Ectodermal cell (in vitro differentiated cells): ENCODE results near the gene TEKT3. TPM values are rescaled to one million over a fixed set of nuclear protein-coding genes. Genes with fewer than 3 reads are reported as not detected.
A peak's percentile ranks its signal among the peaks of the same experiment; 100 is the strongest.

Experiments
- H3K27ac ChIP-seq: 2 replicates; pipeline ENCODE4 v1.7.0; 2013; ENCODE audit warnings: mild to moderate bottlenecking, low read depth, low read length; ENCODE audit not compliant: insufficient read depth, poor library complexity, severe bottlenecking
- H3K27me3 ChIP-seq: 2 replicates; pipeline ENCODE4 v1.7.0; 2013; ENCODE audit warnings: mild to moderate bottlenecking, low read length; ENCODE audit not compliant: insufficient read depth, control insufficient read depth, poor library complexity, severe bottlenecking
- H3K36me3 ChIP-seq: one replicate; pipeline ENCODE4 v1.7.0; 2013; ENCODE audit warnings: low read length; ENCODE audit not compliant: control insufficient read depth, insufficient read depth
- H3K4me1 ChIP-seq: one replicate; pipeline ENCODE4 v1.7.0; 2013; ENCODE audit warnings: low read length; ENCODE audit not compliant: control insufficient read depth, insufficient read depth
- H3K4me3 ChIP-seq: 2 replicates; pipeline ENCODE4 v1.7.0; 2013; ENCODE audit warnings: low read depth, low read length, control low read depth; ENCODE audit not compliant: insufficient read depth
- H3K9me3 ChIP-seq: 2 replicates; pipeline ENCODE4 v1.7.0; 2013; ENCODE audit warnings: mild to moderate bottlenecking, low read length, moderate library complexity; ENCODE audit not compliant: control insufficient read depth
- WGBS, 2 experiments: methylation state at CpG; one replicate each; pipeline ENCODE4 v1.1.7; 2013; ENCODE audit warnings: missing lambda C conversion rate in 2 of 2; 5-methylcytosine and 5-hydroxymethylcytosine counted together
- polyA plus RNA-seq, 4 experiments: library from polyadenylated mRNA; stranded (reverse); fragments of 50-300 nt; gene quantifications; one replicate each; pipeline ENCODE4 v1.2.3, GENCODE V29; 2013

Gene TEKT3
- polyA plus RNA-seq (2013, experiment 1 of 4): 0.67 TPM
- 0.76 TPM for polyA plus RNA-seq (2013, experiment 2 of 4)
- polyA plus RNA-seq (2013, experiment 3 of 4): 0.75 TPM
- polyA plus RNA-seq (2013, experiment 4 of 4): 0.65 TPM

GRCh38 chr17:15341385-15341849, at the start of gene TEKT3:
TEKT3 (minus strand) TSS chr17:15341597; CDS start chr17:15331585, 10,012 bp downstream.
- peak within 1 kb of the TSS; percentile 56 for H3K4me3 ChIP-seq
- H3K4me1 ChIP-seq: no peaks in the 10 kb centered on the region
- H3K9me3 ChIP-seq: no peaks in the 10 kb centered on the region
- H3K27ac ChIP-seq: no peak within 1 kb of the TSS
- 1% methylated on average over 36 of the region's 36 CpGs for WGBS, 2 experiments
- H3K36me3 ChIP-seq: no peaks in the 10 kb centered on the region
- H3K27me3 ChIP-seq: peaks cover 42% of the 10 kb centered on the region

GRCh38 chr17:15388356-15389041, 47.1 kb upstream of the TEKT3 start:
- Histone ChIP-seq H3K4me1 (no peaks in the 10 kb centered on the region), H3K4me3 (no peak overlapping the region), H3K27me3 (no peaks in the 10 kb centered on the region), H3K27ac (no peak overlapping the region), H3K9me3 (no peaks in the 10 kb centered on the region), H3K36me3 (no peaks in the 10 kb centered on the region)
- WGBS, 2 experiments: 94 to 96% methylated on average over 8 of the region's 8 CpGs

GRCh38 chr17:15386083-15386482, 44.7 kb upstream of the TEKT3 start:
- Histone ChIP-seq H3K27ac (no peak overlapping the region), H3K9me3 (no peaks in the 10 kb centered on the region)
- WGBS, 2 experiments: 94 to 95% methylated on average over 4 of the region's 4 CpGs

GRCh38 chr17:15385305-15385704, 43.9 kb upstream of the TEKT3 start:
- H3K4me1 ChIP-seq: no peaks in the 10 kb centered on the region
- H3K36me3 ChIP-seq: no peaks in the 10 kb centered on the region
- no peak overlapping the region for H3K4me3 ChIP-seq
- no peak overlapping the region for H3K27ac ChIP-seq
- 82 to 97% methylated on average over 2 of the region's 2 CpGs for WGBS, 2 experiments
- H3K9me3 ChIP-seq: no peaks in the 10 kb centered on the region
- no peaks in the 10 kb centered on the region for H3K27me3 ChIP-seq

More at GRCh38 chr17:15386083-15386482, 44.7 kb upstream of the TEKT3 start:
- Histone ChIP-seq H3K4me3 (no peak overlapping the region), H3K4me1 (no peaks in the 10 kb centered on the region), H3K36me3 (no peaks in the 10 kb centered on the region), H3K27me3 (no peaks in the 10 kb centered on the region)

- Histone ChIP-seq H3K4me1 (no peaks in the 10 kb centered on the region), H3K4me3 (no peak overlapping the region), H3K27ac (no peak overlapping the region), H3K36me3 (no peaks in the 10 kb centered on the region), H3K27me3 (no peaks in the 10 kb centered on the region), H3K9me3 (no peaks in the 10 kb centered on the region)
- WGBS, 2 experiments: 80 to 87% methylated on average over 9 of the region's 9 CpGs
These were observed 42.9 kb upstream of the TEKT3 start for GRCh38 chr17:15384142-15384787.

GRCh38 chr17:15382914-15383313, 41.5 kb upstream of the TEKT3 start:
- Histone ChIP-seq H3K9me3 (no peaks in the 10 kb centered on the region), H3K36me3 (no peaks in the 10 kb centered on the region), H3K4me3 (no peak overlapping the region), H3K4me1 (no peaks in the 10 kb centered on the region), H3K27ac (no peak overlapping the region), H3K27me3 (no peaks in the 10 kb centered on the region)
- WGBS, 2 experiments: 86 to 100% methylated on average over 1 of the region's 1 CpG

GRCh38 chr17:15381707-15382106, 40.3 kb upstream of the TEKT3 start:
- H3K36me3 ChIP-seq: no peaks in the 10 kb centered on the region
- no peaks in the 10 kb centered on the region for H3K27me3 ChIP-seq
- no peaks in the 10 kb centered on the region for H3K9me3 ChIP-seq
- no peak overlapping the region for H3K27ac ChIP-seq
- H3K4me1 ChIP-seq: no peaks in the 10 kb centered on the region
- 88 to 93% methylated on average over 1 to 2 of the region's 2 CpGs for WGBS, 2 experiments
- no peak overlapping the region for H3K4me3 ChIP-seq

GRCh38 chr17:15380446-15380845, 39.0 kb upstream of the TEKT3 start:
- WGBS, 2 experiments: 93 to 97% methylated on average over 4 of the region's 4 CpGs
- Histone ChIP-seq H3K9me3 (no peaks in the 10 kb centered on the region), H3K36me3 (no peaks in the 10 kb centered on the region), H3K4me1 (no peaks in the 10 kb centered on the region), H3K27me3 (no peaks in the 10 kb centered on the region), H3K4me3 (no peak overlapping the region), H3K27ac (no peak overlapping the region)

- WGBS, 2 experiments: 95 to 97% methylated on average over 5 of the region's 5 CpGs
- Histone ChIP-seq H3K36me3 (no peaks in the 10 kb centered on the region), H3K4me3 (no peak overlapping the region), H3K9me3 (no peaks in the 10 kb centered on the region), H3K27ac (no peak overlapping the region), H3K4me1 (no peaks in the 10 kb centered on the region), H3K27me3 (no peaks in the 10 kb centered on the region)
These were observed 38.3 kb upstream of the TEKT3 start for GRCh38 chr17:15379659-15380058.

- Histone ChIP-seq H3K36me3 (no peaks in the 10 kb centered on the region), H3K4me3 (no peak overlapping the region), H3K4me1 (no peaks in the 10 kb centered on the region), H3K27me3 (no peaks in the 10 kb centered on the region), H3K9me3 (no peaks in the 10 kb centered on the region), H3K27ac (no peak overlapping the region)
- 86 to 92% methylated on average over 4 of the region's 4 CpGs for WGBS, 2 experiments
These were observed 36.8 kb upstream of the TEKT3 start for GRCh38 chr17:15378243-15378642.
